ENCODE measurements around the gene COL2A1. TPM values are rescaled to one million over a fixed set of nuclear protein-coding genes. Genes with fewer than 3 reads are reported as not detected.

The COL2A1 gene
- total RNA-seq, 1 donor from 2014 or later, result 1.9 TPM

GRCh38 chr12:47987411-47988072 lies 16.7 kb downstream of the COL2A1 start:
- no peak for DNase-seq (ENCODE audit: low spot score)
- no peaks in the 10 kb centered on the region for H3K36me3 Mint-ChIP-seq (ENCODE audit: low read depth, unreplicated experiment)
- peaks cover 13% of the 10 kb centered on the region for H3K4me1 Mint-ChIP-seq (ENCODE audit: unreplicated experiment)
- H3K4me3 Mint-ChIP-seq (ENCODE audit: unreplicated experiment), result no peak overlapping the region
- peaks cover 30% of the 10 kb centered on the region for H3K27me3 Mint-ChIP-seq (ENCODE audit: unreplicated experiment)
- H3K27ac Mint-ChIP-seq (ENCODE audit: unreplicated experiment), result peak overlapping the region; percentile 68
- TF ChIP-seq CTCF (IDR thresholded peaks at IDR 0.05; ENCODE audit: unreplicated experiment), result no peak
- H3K9me3 Mint-ChIP-seq (ENCODE audit: unreplicated experiment), result no peaks in the 10 kb centered on the region

- Mint-ChIP-seq H3K27me3 (ENCODE audit: unreplicated experiment) (peaks cover 32% of the 10 kb centered on the region), H3K36me3 (ENCODE audit: low read depth, unreplicated experiment) (no peaks in the 10 kb centered on the region), H3K4me3 (ENCODE audit: unreplicated experiment) (no peak overlapping the region), H3K9me3 (ENCODE audit: unreplicated experiment) (no peaks in the 10 kb centered on the region), H3K27ac (ENCODE audit: unreplicated experiment) (no peak overlapping the region), H3K4me1 (ENCODE audit: unreplicated experiment) (peaks cover 13% of the 10 kb centered on the region)
- DNase-seq (ENCODE audit: low spot score), result no peak
- TF ChIP-seq CTCF (IDR thresholded peaks at IDR 0.05; ENCODE audit: unreplicated experiment), result no peak
Measured at GRCh38 chr12:47986832-47987231, 17.4 kb downstream of the COL2A1 start.

DNA sequence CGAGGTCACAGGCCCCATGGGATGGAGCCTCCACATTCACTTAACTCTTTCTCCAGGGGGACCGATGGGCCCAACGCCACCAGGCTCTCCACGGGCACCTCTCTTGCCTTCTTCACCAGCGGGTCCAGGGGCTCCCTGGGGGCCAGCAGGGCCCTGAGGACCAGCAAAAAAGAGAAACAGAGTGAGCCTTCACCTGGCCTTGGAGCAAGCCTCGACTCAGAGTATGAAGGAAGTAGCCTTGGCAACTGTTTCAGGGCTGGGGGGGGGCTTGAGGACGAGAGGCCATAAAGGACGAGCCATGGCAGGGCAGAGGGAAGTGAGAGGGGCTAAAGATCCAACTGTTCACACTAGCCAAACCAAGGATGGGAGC lies 18.0 kb downstream of the COL2A1 start:
- H3K4me3 Mint-ChIP-seq (ENCODE audit: unreplicated experiment), result no peak overlapping the region
- no peak for DNase-seq (ENCODE audit: low spot score)
- no peaks in the 10 kb centered on the region for H3K9me3 Mint-ChIP-seq (ENCODE audit: unreplicated experiment)
- no peaks in the 10 kb centered on the region for H3K36me3 Mint-ChIP-seq (ENCODE audit: low read depth, unreplicated experiment)
- TF ChIP-seq CTCF (IDR thresholded peaks at IDR 0.05; ENCODE audit: unreplicated experiment), result no peak
- no peak overlapping the region for H3K27ac Mint-ChIP-seq (ENCODE audit: unreplicated experiment)
- peaks cover 13% of the 10 kb centered on the region for H3K4me1 Mint-ChIP-seq (ENCODE audit: unreplicated experiment)
- H3K27me3 Mint-ChIP-seq (ENCODE audit: unreplicated experiment), result peaks cover 32% of the 10 kb centered on the region

GRCh38 chr12:47985596-47986290 lies 18.5 kb downstream of the COL2A1 start:
- H3K36me3 Mint-ChIP-seq (ENCODE audit: low read depth, unreplicated experiment), result no peaks in the 10 kb centered on the region
- no peak for TF ChIP-seq CTCF (IDR thresholded peaks at IDR 0.05; ENCODE audit: unreplicated experiment)
- DNase-seq (ENCODE audit: low spot score), result no peak
- no peak overlapping the region for H3K27ac Mint-ChIP-seq (ENCODE audit: unreplicated experiment)
- H3K4me1 Mint-ChIP-seq (ENCODE audit: unreplicated experiment), result peaks cover 13% of the 10 kb centered on the region
- no peak overlapping the region for H3K4me3 Mint-ChIP-seq (ENCODE audit: unreplicated experiment)
- H3K27me3 Mint-ChIP-seq (ENCODE audit: unreplicated experiment), result peaks cover 32% of the 10 kb centered on the region
- H3K9me3 Mint-ChIP-seq (ENCODE audit: unreplicated experiment), result no peaks in the 10 kb centered on the region

GRCh38 chr12:47984331-47984801 lies 19.9 kb downstream of the COL2A1 start:
- H3K27ac Mint-ChIP-seq (ENCODE audit: unreplicated experiment), result no peak overlapping the region
- H3K9me3 Mint-ChIP-seq (ENCODE audit: unreplicated experiment), result no peaks in the 10 kb centered on the region
- peaks cover 34% of the 10 kb centered on the region for H3K27me3 Mint-ChIP-seq (ENCODE audit: unreplicated experiment)
- H3K4me3 Mint-ChIP-seq (ENCODE audit: unreplicated experiment), result no peak overlapping the region
- no peaks in the 10 kb centered on the region for H3K36me3 Mint-ChIP-seq (ENCODE audit: low read depth, unreplicated experiment)
- peaks cover 13% of the 10 kb centered on the region for H3K4me1 Mint-ChIP-seq (ENCODE audit: unreplicated experiment)
- no peak for DNase-seq (ENCODE audit: low spot score)
- no peak for TF ChIP-seq CTCF (IDR thresholded peaks at IDR 0.05; ENCODE audit: unreplicated experiment)

Data from endothelial cell (in vitro differentiated cells).